GM19240 (cell line): ENCODE measurements around the gene R3HDM2.

ENCODE experiments used
- DNase-seq: peaks from one replicate; pipeline ENCODE4 v3.0.0; 2011; ENCODE audit warnings: low spot score; ENCODE audit not compliant: insufficient read length

The R3HDM2 gene

DNA sequence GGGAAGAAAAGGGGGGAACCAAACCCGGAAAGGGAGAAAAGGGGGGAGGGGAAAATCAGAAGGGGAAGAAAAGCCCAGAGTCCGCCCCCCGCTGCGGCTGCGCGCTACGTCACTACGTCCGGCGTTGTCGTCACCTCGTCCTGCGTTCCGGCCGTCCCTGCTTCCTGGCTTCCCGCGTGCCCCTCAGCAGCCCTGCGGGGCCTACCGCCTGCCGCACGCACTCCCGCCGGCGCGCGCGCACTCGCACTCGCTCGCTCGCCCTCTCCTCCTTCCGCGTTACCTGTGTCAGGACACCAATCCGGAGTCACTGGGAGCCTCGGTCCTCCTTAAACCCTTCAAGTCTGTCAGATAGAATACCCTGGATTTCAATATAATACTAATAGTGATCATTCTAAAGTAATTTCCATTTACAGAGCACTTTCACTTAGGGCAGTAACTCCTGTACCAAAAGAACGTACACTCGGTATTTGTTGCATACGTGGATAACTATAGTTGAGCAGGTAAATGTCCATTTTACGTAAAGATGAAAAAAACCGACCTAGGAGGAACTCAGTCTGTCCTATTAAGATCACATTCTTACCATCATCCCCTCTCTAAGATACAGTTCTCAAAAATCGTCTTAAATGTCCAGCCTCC is at the start of gene R3HDM2:
R3HDM2 (minus strand) TSS at position 113 of the 636 bp plus-strand sequence. CDS start 120,615 bp downstream, outside the sequence.
- peak; percentile 96 for DNase-seq

DNA sequence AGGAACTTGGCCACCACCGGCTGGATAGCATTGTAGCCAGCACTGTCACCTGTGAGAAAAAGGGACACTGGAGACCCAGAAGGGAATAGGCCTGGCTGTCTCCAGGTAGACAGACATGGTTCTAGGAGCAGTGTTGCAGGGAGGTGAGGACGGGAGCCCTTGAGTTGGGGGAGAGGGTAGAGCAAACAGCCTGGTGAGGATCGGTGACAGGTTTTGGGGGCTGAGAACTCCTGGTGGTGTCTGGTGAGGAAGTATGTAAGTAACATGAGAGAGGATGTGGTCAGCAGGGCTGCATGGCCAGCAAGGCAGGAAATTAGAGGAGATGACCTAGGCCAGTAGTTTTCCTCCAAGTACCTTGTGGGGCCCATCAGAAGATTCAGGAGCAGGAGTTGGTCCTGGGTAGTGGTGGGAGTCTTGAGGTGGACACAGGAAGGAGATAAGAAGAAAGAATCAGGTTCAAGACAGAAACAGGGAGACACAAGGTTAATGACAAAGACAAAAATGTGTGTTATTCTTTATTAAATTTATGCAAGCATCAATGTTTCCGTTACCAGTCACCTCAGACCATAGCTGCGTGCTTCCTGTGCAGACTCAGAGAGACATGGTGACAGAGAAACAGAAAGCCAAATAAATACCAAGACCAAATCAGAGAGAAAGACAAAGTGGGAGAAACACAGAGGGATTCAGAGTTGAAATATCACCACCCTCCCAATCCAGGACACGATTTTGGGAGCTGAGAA is 48.7 kb upstream of the R3HDM2 start, which contains the start of gene ARHGAP9:
ARHGAP9 (minus strand) TSS at position 491 of the 740 bp plus-strand sequence; CDS start at position 31, 460 bp downstream.
- DNase-seq: no peak

DNA sequence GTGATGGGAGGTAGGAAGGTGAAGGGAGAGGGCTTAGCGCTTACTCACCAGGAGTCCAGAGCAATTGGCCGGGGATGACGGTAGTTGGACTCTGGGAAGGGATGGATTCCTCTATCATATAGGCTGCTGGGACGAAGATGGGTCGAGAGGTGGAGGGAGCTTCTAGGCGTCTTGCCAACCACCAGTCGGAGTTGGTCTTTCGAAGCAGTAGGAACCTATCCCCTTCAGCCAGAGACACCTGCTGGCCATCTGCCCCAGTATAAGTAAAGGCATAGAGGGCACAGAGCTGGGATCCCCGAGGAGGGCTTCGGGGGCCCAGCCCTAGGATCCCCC is 48.2 kb upstream of the R3HDM2 start:
- no peak for DNase-seq

DNA sequence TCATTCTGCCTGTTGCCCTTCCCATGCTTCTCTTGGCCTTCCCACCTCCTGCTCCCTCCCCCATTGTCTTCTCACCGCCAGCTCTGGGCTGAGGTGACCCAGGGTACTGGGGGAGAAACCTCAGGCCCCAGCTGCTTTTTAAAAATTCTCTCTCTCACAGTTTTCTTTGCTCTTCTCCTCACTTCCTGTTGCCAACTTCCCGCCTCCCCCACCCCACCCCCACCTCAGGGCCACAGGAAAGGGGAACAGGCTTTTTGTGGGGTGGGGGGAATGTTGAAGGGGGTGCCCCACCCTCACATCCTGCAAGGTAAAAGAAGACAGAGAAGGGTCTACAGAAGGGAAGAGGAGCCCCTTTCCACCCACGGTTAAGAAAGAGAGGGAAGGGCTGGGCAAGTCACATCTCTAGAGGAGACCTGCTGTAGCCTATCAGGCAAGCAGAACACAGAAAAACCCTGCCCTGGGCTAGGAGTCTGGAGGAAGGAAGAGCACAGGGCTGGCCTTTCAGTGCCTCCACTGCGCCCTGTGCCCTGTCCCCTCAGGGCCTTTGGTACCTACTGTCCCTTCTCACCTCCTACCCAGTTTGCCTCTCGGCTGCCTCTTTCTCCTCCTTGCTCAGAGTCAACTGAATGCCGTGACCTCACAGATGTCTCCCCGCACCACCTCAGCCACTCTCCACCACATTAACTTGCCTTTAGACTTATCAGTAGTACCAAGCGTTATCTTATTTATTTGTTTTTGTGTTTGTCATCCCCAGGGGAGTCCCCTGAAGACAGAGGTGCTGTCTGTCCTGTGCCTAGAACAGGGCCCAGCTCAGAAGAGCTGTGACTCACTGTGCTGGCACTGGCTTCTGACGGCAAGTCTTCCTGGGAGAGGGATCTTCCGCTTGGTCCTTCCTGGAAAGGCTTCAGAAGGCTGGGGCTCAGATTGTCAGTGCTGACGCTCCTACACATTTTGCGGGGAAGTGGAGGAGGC is 47.2 kb upstream of the R3HDM2 start:
- DNase-seq: no peak

DNA sequence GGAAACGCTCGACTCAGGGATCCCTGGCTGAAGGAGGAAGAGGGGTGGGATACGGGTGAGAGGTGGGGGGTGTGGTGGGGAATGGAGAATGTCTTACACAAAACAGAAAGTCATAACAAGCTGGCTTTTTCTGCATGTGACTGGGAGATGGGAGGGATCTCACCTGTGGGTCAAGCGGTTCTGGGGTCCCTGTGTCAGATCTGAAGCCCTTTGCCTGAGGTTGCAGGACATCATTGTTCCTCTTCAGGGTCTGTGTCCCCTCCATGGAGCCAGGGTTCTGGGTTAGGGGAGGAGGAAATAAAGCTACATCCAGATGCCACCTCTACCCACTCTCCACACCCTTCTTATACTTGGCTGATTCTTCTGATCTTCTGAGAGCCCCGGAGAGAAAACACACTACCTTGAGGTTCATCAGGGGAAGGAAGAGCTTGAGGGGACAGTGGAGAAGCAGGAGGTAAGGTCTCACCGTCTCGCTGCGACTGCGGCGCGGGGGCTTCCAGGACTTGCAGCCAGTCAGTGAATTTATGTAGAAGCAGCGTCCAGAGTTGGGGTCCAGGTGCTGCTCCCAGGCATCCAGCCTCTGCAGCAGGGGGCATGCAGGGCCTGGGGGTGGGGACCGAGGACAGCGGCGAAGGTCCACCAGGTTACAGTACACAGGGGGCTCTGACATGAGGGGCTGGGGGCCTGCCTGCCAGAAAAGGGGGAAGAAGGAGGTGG is 46.3 kb upstream of the R3HDM2 start:
- no peak for DNase-seq

DNA sequence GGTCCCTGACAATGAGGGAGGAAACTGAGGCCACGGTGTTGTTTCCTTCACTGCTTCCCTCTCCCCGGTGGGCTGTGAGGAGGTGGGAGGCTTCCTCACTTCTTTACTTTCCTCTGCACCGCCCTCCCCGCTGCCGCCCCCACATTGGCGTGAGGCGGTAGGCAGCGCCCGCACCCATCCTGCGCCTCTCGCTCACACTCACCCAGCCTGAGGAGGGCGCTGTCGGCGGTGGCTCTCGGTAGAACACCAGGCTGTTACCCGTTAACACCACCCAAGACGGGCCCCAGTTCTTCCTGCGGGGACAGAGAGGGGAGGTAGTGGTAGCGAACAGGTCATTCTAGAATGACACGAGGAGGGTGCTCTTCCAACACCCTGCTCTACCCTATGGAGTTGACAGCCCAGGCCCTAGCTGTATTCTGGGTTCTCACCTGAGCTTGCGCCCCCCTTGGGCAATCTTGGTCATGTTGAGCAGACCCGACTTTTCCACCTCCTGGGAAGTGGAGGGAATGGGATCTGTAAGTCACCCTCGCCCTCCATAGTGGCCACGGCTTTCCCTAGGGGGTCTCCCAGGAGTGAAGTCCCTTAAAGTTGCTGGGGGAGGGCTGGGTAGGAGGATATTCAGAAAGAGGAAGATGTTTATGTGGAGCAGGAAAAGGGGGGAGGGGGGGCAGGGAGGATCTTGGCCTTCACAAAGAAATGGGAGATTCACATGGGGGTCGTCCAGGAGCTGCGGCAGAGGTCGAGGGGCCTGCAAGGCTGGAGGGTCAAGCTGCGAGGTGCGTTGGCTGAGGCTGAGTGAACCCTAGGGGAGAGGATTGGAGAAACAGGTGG is 45.5 kb upstream of the R3HDM2 start:
- no peak for DNase-seq

DNA sequence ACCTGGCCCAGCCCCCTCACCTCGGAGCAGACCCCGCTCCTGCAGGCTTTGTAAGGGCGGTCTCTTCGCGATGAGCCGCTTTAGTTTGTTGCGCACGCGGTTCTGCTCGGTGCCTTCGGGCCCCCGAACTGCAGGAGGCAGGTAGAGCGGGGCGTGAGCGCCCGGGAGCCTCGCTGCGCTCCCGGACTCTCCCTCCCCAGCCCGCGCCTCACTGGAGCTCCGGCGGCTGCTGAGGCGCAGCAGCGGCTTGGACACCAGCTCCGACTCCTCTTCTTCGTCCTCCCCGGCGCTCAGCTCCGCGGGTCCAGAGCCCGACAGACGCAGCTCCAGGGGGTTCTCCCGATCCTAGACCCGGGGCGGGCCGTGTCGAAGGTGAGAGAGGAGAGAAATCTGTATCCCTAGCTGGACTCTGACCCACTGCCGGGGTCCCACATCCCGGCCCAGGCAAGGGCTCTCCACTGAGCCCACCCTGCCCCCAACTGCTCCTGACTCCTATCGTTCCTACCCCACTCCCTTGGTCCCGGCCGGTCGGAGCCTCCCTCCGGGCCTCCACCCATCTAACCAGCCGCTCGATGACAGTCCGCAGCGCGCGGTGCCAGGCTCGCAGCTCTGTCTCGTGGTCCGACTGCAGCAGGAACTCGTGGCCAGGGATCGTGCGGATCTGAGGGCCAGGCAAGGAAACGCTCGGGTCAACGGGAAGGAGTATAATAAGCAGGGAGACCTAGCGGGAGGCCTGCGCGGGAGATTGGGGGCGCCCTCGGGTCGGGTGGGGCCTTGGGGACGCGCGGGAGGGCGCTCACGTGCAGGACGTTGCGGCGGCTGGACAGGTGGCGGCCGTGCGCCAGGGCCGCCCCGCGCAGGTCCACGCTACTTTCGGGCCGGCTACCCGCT is 44.7 kb upstream of the R3HDM2 start:
- no peak for DNase-seq

DNA sequence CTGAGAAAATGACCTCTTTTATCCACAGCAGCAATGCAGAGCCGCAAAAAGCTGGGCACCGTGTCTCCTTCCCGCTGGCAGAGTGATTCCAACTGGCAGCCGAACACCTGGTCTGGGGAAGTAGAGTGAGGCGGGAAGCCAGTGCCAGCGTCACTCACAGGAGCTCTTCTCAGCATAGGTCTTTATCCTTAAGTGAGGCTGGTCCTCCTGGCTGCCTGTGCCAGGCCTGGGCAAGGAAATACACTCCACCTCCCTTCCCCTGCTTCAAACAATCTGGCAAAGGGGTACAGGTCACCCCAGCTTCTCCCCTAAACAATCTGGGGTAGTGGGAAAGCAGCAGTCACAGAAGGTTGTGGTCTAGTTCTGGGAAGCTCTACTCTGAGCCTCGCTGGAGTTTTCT is 44.0 kb upstream of the R3HDM2 start:
- DNase-seq: no peak

DNA sequence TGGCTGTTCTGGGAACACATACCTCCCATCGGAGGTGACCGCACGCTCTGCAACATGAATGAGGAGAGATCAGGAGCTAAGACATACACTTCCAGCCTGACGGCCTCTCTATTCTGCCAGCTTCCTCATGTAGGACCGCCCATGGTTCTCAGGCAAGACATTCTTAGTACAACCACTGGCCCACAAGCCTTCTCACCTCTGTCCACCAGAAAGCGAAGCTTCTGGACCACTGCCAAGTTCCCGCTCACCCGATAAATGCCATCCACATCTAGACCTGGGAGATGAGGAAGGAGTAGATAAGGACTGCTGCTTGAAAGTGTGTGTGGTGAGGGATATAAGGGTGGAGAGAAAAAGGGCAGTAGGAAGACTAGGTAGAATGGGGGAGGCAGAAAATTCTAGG is 43.6 kb upstream of the R3HDM2 start:
- DNase-seq: no peak

DNA sequence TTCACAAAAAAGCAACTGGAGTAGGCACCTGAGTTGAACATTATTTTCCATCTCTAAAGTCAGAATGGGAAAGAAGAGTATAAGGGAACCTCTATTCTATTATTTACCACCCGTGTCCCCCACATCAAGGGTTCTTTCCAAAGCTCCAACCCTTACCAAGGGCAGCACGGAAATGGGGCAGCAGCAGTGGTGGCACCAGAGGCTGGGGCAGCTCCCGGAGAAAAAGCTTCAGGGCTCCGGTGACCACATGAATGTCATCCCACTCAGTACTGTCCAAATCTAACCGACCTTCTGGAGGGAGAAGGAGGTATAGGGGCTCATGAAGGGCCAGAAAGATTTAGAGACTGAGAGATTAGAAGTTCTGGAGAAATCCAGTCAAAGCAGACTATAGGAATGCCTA is 43.0 kb upstream of the R3HDM2 start:
- no peak for DNase-seq

DNA sequence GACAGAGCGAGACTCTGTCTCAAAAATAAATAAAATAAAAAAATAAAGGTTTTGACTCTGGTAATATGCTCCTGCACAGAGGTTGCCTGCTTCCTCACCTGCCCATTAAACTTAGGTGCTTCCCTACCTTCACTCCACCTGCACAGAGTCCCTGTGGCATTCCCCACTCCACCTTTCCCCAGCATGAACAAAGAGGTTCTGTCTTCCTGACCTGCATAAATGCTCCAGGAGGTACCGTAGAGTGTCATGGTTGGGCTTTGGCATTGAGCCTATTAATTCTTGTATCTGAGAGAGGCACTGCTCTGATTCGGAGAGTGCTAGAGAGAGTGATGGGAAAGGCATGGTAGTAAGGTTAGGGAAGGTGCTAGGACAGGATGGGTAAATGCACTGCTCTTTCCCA is 42.5 kb upstream of the R3HDM2 start:
- DNase-seq: no peak

DNA sequence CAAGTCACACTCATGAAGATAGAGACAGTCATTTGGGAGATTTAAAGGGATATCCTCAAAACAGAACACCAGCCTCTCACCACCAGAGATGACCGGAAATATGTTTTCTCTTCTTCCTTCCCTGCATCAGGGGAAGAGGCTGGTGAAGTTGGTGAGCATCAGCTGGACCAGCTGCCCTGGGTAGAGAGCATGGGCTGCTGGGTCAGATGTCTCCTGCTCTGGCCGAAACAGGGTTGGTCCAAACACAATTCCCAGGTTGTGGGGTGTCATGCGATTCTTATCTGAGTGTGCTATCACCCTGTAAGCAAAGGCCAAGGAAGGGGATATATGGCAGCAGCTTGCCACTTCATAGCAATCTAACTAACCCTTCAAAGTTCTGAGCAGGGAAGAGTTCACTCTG is 41.5 kb upstream of the R3HDM2 start:
- no peak for DNase-seq

DNA sequence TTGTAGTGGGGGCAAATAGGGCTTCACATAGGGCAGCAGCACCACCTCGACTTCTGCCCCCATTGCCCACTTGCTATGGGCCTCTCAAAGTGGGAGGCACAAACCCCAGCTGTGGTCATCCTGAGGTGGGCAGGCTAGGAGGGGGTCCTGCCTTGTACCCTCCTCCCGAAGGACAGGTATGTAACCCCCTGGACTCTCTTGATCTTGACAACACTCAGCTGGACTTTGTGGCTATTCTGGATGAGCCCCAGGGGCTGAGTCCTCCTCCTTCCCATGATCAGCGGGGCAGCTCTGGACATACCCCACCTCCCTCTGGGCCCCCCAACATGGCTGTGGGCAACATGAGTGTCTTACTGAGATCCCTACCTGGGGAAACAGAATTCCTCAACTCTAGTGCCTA is 40.8 kb upstream of the R3HDM2 start:
- DNase-seq: no peak

DNA sequence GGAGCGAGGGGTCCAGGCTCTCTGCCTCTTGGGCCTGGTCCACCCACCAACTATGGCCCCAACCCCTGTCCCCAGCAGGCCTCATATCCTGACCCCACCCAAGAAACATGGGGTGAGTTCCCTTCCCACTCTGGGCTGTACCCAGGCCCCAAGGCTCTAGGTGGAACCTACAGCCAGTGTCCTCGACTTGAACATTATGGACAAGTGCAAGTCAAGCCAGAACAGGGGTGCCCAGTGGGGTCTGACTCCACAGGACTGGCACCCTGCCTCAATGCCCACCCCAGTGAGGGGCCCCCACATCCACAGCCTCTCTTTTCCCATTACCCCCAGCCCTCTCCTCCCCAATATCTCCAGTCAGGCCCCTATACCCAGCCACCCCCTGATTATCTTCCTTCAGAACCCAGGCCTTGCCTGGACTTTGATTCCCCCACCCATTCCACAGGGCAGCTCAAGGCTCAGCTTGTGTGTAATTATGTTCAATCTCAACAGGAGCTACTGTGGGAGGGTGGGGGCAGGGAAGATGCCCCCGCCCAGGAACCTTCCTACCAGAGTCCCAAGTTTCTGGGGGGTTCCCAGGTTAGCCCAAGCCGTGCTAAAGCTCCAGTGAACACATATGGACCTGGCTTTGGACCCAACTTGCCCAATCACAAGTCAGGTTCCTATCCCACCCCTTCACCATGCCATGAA is 40.3 kb upstream of the R3HDM2 start:
- DNase-seq: no peak

DNA sequence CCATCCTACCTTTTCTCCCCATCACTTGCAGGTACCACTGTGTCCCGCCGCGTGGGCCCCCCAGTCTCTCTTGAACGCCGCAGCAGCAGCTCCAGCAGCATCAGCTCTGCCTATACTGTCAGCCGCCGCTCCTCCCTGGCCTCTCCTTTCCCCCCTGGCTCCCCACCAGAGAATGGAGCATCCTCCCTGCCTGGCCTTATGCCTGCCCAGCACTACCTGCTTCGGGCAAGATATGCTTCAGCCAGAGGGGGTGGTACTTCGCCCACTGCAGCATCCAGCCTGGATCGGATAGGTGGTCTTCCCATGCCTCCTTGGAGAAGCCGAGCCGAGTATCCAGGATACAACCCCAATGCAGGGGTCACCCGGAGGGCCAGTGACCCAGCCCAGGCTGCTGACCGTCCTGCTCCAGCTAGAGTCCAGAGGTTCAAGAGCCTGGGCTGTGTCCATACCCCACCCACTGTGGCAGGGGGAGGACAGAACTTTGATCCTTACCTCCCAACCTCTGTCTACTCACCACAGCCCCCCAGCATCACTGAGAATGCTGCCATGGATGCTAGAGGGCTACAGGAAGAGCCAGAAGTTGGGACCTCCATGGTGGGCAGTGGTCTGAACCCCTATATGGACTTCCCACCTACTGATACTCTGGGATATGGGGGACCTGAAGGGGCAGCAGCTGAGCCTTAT is 39.6 kb upstream of the R3HDM2 start:
- DNase-seq: no peak

DNA sequence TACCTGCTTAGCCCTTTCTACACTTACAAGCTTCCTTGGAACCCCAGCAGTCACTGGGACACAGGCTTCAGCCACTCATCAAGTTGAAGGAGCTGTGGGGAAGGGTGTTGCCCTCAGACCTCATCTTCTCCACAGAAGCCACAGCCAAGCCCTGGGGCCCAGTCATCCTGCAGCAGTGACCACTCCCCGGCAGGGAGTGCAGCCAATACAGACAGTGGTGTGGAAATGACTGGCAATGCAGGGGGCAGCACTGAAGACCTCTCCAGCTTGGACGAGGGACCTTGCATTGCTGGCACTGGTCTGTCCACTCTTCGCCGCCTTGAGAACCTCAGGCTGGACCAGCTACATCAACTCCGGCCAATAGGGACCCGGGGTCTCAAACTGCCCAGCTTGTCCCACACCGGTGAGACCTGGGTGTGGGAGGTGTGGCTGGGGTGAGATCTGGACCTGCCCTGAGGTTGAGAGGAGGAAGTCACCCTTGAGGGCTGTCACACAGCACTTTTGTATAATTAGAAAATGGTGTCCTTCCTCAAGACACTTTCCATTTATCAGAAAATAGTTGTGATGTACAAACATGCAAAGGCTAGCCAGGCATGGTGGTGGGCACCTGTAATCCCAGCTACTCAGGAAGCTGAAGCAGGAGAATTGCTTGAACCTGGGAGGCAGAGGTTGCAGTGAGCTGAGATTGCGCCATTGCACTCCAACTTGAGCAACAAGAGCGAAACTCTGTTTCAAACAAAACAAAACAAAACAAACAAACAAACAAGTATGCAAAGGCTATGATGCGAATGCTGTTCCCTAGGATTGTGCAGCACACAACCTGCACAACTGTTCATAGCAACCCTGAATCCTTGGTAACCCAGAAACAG is 38.7 kb upstream of the R3HDM2 start:
- DNase-seq: no peak

DNA sequence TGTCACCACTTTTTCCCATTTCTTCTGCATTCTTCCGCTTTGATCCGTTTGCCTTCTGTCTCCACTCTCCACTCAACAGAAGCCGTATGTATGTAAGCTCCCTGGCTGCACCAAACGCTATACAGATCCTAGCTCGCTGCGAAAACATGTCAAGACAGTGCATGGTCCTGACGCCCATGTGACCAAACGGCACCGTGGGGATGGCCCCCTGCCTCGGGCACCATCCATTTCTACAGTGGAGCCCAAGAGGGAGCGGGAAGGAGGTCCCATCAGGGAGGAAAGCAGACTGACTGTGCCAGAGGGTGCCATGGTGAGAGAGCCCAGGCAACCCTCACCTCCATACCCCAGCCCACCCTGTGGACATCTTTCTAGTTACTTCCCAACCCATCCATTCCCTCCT is 37.1 kb upstream of the R3HDM2 start:
- DNase-seq: no peak
